ENCODE results near the gene MSH2.

GRCh38 chr2:47405757-47406156 is 2.8 kb downstream of the MSH2 start:
- TF ChIP-seq CTCF (IDR thresholded peaks at IDR 0.05) (no peak), POLR2A (IDR thresholded peaks at IDR 0.05) (no peak)
